HCT116 (cell line): ENCODE data around the gene FSHB.
"Not testable (repeated sequence)": the region's sequence is repeated elsewhere in the genome, so short reads cannot be mapped to it uniquely, and the experiment has no call there.

Source experiments
- CTCF ChIP-seq, 3 experiments: fragments of 200-600 bp in 1 of 3; sonication (generic) in 1 of 3; IDR thresholded peaks in 2 of 3; conservative IDR thresholded peaks in 1 of 3; 2 replicates each; pipeline ENCODE4 v1.5.1; 2012 to 2017; ENCODE audit warnings: low read depth in 2 of 3, low read length in 2 of 3, antibody characterized with exemption in 1 of 3, borderline replicate concordance in 1 of 3, control low read depth in 1 of 3, mild to moderate bottlenecking in 1 of 3, mixed read lengths in 1 of 3, mixed run types in 1 of 3, moderate library complexity in 1 of 3; ENCODE audit not compliant: insufficient read depth in 1 of 3
- EZH2 ChIP-seq: fragments of 200-600 bp; sonication (generic); IDR thresholded peaks from 2 replicates; pipeline ENCODE4 v1.6.1; 2017; ENCODE audit warnings: antibody characterized with exemption, mixed run types
- JUND ChIP-seq: IDR thresholded peaks from 2 replicates; pipeline ENCODE4 v1.6.1; 2012
- POLR2A ChIP-seq: IDR thresholded peaks from 2 replicates; pipeline ENCODE4 v1.7.0; 2011; ENCODE audit warnings: borderline replicate concordance; ENCODE audit not compliant: insufficient read depth, insufficient read length; ENCODE audit errors: extremely low read depth
- POLR2AphosphoS5 ChIP-seq: IDR thresholded peaks from 2 replicates; pipeline ENCODE4 v1.6.1; 2011; ENCODE audit warnings: mild to moderate bottlenecking, low read depth, low read length, moderate library complexity
- SP1 ChIP-seq: IDR thresholded peaks from 2 replicates; pipeline ENCODE4 v1.6.1; 2012; ENCODE audit warnings: low read depth
- TCF7L2 ChIP-seq: IDR thresholded peaks from 2 replicates; pipeline ENCODE4 v1.7.0; 2011; ENCODE audit warnings: borderline replicate concordance, inconsistent platforms; ENCODE audit not compliant: insufficient read depth, insufficient read length; ENCODE audit errors: extremely low read depth
- ZBTB33 ChIP-seq: IDR thresholded peaks from 2 replicates; pipeline ENCODE4 v1.6.1; 2011; ENCODE audit warnings: mild to moderate bottlenecking, low read length, moderate library complexity; ENCODE audit not compliant: insufficient replicate concordance; ENCODE audit errors: extremely low read depth
- ZNF274 ChIP-seq: fragments of 200-500 bp; sonication (Bioruptor generic); IDR thresholded peaks from 2 replicates; pipeline ENCODE4 v1.6.1; 2014; ENCODE audit warnings: mild to moderate bottlenecking, low read depth, low read length, inconsistent platforms
- TF ChIP-seq, protein P1 (sequence below): IDR thresholded peaks from 2 replicates; pipeline ENCODE4 v1.6.1; 2012
- TF ChIP-seq, protein P2 (sequence below): IDR thresholded peaks from 2 replicates; pipeline ENCODE4 v1.6.1; 2012

DNA sequence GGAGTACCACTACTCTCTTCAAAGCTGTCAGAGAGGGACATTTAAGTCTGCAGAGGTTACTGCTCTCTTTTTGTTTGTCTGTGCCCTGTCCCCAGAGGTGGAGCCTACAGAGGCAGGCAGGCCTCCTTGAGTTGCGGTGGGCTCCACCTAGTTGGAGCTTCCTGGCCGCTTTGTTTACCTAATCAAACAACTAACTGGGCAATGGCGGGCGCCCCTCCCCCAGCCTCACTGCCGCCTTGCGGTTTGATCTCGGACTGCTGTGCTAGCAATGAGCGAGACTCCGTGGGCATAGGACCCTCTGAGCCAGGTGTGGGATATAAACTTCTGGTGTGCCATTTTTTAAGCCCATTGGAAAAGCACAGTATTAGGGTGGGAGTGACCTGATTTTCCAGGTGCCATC lies 37.8 kb downstream of the FSHB start:
- TF ChIP-seq, protein P1, sequence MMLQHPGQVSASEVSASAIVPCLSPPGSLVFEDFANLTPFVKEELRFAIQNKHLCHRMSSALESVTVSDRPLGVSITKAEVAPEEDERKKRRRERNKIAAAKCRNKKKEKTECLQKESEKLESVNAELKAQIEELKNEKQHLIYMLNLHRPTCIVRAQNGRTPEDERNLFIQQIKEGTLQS = not testable (repeated sequence)
- not testable (repeated sequence) for TF ChIP-seq CTCF (IDR thresholded peaks at IDR 0.05 in 2 of 3, conservative IDR thresholded peaks at IDR 0.05 in 1 of 3; ENCODE audit: borderline replicate concordance in 1 of 3, insufficient read depth in 1 of 3, low read depth in 2 of 3, low read length in 2 of 3); SP1; POLR2AphosphoS5; POLR2A; TCF7L2; EZH2; ZNF274; JUND; ZBTB33
- TF ChIP-seq, protein P2, sequence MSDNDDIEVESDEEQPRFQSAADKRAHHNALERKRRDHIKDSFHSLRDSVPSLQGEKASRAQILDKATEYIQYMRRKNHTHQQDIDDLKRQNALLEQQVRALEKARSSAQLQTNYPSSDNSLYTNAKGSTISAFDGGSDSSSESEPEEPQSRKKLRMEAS = not testable (repeated sequence)
